ENCODE data around the gene IGFBP6. TPM values are rescaled to one million over a fixed set of nuclear protein-coding genes. Genes with fewer than 3 reads are reported as not detected.
A peak's percentile ranks its signal among the peaks of the same experiment; 100 is the strongest.

Gene IGFBP6
- total RNA-seq, 1 donor from 2014 or later: 33.7 TPM

DNA sequence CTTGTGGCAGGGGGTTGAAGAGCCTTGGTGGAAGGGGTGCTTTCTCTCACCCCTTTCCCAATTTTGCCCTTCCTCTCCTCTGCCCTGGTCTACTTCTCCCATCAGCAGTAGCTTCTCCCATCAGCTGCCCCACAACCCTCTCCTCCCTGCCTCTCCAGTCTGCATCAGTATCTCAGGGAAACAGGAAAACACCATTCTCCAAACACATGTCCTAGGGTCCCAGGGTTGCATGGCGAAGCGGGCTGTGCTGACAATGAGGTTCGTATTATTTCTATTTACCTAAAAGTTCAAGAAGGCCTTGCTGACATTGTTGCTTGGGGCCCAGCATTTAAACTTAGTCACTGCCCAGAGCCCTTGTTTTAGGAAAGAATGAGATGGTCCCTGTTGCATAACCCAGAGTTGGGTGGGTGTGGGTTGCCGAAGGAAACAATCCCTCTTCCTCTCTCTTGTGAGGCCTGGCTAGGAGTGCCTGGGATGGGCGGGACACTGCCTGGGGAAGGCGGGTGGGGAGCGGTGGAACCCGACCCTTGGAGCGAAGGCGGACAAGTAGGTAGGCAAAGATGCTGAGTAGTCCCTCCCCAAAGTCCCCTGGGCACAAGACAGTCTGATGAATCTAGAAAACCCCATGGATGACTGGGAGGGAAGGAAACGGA is 1.3 kb upstream of the IGFBP6 start:
- no peak overlapping the region for H3K4me3 ChIP-seq (ENCODE audit: low read depth, low read length)
- H3K27me3 ChIP-seq (ENCODE audit: control insufficient read depth, insufficient read depth, low read length): no peaks in the 10 kb centered on the region
- no peaks in the 10 kb centered on the region for H3K36me3 ChIP-seq (ENCODE audit: control insufficient read depth, insufficient read depth, low read length)
- DNase-seq (ENCODE audit: low read depth): no peak
- TF ChIP-seq CTCF (IDR thresholded peaks at IDR 0.05; ENCODE audit: insufficient read depth, low read length, poor library complexity, severe bottlenecking): no peak

DNA sequence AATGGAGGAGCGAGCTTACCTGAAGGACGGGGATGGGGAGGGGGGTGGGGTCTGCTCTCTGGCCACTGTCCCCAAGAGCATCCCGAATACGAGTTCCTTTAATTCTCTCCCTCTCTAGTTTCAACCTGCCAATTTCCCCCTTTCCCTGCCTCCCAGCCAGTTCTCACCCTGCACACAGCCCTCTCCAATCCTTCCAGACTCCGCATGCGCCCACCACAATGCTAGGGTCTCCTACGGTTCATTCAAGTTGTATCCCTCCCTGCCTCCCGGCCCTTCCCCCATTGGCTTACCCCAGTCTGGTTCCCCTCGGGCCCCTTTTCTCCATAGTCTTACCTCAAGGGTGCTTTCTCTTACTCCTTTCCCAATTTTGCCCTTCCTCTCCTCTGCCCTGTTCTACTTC is 708 bp upstream of the IGFBP6 start:
- Histone ChIP-seq H3K27me3 (ENCODE audit: control insufficient read depth, insufficient read depth, low read length) (no peaks in the 10 kb centered on the region), H3K4me3 (ENCODE audit: low read depth, low read length) (peak overlapping the region; percentile 63), H3K36me3 (ENCODE audit: control insufficient read depth, insufficient read depth, low read length) (no peaks in the 10 kb centered on the region)
- no peak for DNase-seq (ENCODE audit: low read depth)
- no peak for TF ChIP-seq CTCF (IDR thresholded peaks at IDR 0.05; ENCODE audit: insufficient read depth, low read length, poor library complexity, severe bottlenecking)

GRCh38 chr12:53097207-53097563 is 282 bp upstream of the IGFBP6 start:
- H3K36me3 ChIP-seq (ENCODE audit: control insufficient read depth, insufficient read depth, low read length): no peaks in the 10 kb centered on the region
- H3K4me3 ChIP-seq (ENCODE audit: low read depth, low read length): peak overlapping the region; percentile 63
- TF ChIP-seq CTCF (IDR thresholded peaks at IDR 0.05; ENCODE audit: insufficient read depth, low read length, poor library complexity, severe bottlenecking): no peak
- H3K27me3 ChIP-seq (ENCODE audit: control insufficient read depth, insufficient read depth, low read length): no peaks in the 10 kb centered on the region
- no peak for DNase-seq (ENCODE audit: low read depth)

GRCh38 chr12:53098354-53098981 is 1.0 kb downstream of the IGFBP6 start:
- H3K4me3 ChIP-seq (ENCODE audit: low read depth, low read length): peak overlapping the region; percentile 63
- TF ChIP-seq CTCF (IDR thresholded peaks at IDR 0.05; ENCODE audit: insufficient read depth, low read length, poor library complexity, severe bottlenecking): no peak
- H3K36me3 ChIP-seq (ENCODE audit: control insufficient read depth, insufficient read depth, low read length): no peaks in the 10 kb centered on the region
- no peak for DNase-seq (ENCODE audit: low read depth)
- H3K27me3 ChIP-seq (ENCODE audit: control insufficient read depth, insufficient read depth, low read length): no peaks in the 10 kb centered on the region

GRCh38 chr12:53099071-53099882 is 1.8 kb downstream of the IGFBP6 start:
- H3K27me3 ChIP-seq (ENCODE audit: control insufficient read depth, insufficient read depth, low read length): no peaks in the 10 kb centered on the region
- DNase-seq (ENCODE audit: low read depth): peak; percentile 76
- H3K36me3 ChIP-seq (ENCODE audit: control insufficient read depth, insufficient read depth, low read length): no peaks in the 10 kb centered on the region
- peak; percentile 98 for TF ChIP-seq CTCF (IDR thresholded peaks at IDR 0.05; ENCODE audit: insufficient read depth, low read length, poor library complexity, severe bottlenecking)
- H3K4me3 ChIP-seq (ENCODE audit: low read depth, low read length): no peak overlapping the region
